Tongue (tissue), 2 donors: ENCODE results near the gene ADAMTSL3. TPM values are rescaled to one million over a fixed set of nuclear protein-coding genes. Genes with fewer than 3 reads are reported as not detected.
A peak's percentile ranks its signal among the peaks of the same experiment; 100 is the strongest.
"Not testable (repeated sequence)": the region's sequence is repeated elsewhere in the genome, so short reads cannot be mapped to it uniquely, and the experiment has no call there.

Experiments used
- DNase-seq: peaks from one replicate; pipeline ENCODE4 v3.0.0-alpha.2; 2015
- total RNA-seq: library from RNA; depleted of rRNA; stranded (reverse); fragments of >200 nt; gene quantifications from one replicate; pipeline ENCODE4 v1.2.3, GENCODE V29; 2014

ADAMTSL3 gene
- total RNA-seq, 1 donor from 2014 or later, result 29.2 TPM

- DNase-seq, result no peak
Observed at GRCh38 chr15:83928878-83929418, 275.0 kb downstream of the ADAMTSL3 start.

- no peak for DNase-seq
Observed at GRCh38 chr15:83929619-83930018, 275.7 kb downstream of the ADAMTSL3 start.

GRCh38 chr15:83930392-83931212, 276.7 kb downstream of the ADAMTSL3 start:
- peak; percentile 55 for DNase-seq

- DNase-seq, result no peak
Observed at GRCh38 chr15:83935774-83936173, 281.9 kb downstream of the ADAMTSL3 start.

- no peak for DNase-seq
Observed at GRCh38 chr15:83940136-83940535, 286.2 kb downstream of the ADAMTSL3 start.

GRCh38 chr15:83943043-83943442, 289.1 kb downstream of the ADAMTSL3 start:
- DNase-seq, result no peak

GRCh38 chr15:83943849-83944404, 290.0 kb downstream of the ADAMTSL3 start:
- no peak for DNase-seq

- DNase-seq, result no peak
Observed at GRCh38 chr15:83947156-83947555, 293.2 kb downstream of the ADAMTSL3 start.

- no peak for DNase-seq
Observed at GRCh38 chr15:83954506-83954905, 300.6 kb downstream of the ADAMTSL3 start.

- no peak for DNase-seq
Observed at GRCh38 chr15:83955806-83956265, 301.9 kb downstream of the ADAMTSL3 start.

GRCh38 chr15:83956887-83957286, 303.0 kb downstream of the ADAMTSL3 start:
- no peak for DNase-seq

- DNase-seq, result no peak
Observed at GRCh38 chr15:83959477-83959876, 305.6 kb downstream of the ADAMTSL3 start.

- no peak for DNase-seq
Observed at GRCh38 chr15:83960192-83960829, 306.4 kb downstream of the ADAMTSL3 start.

- DNase-seq, result no peak
Observed at GRCh38 chr15:83961311-83961710, 307.4 kb downstream of the ADAMTSL3 start.

GRCh38 chr15:83964967-83965366, 311.0 kb downstream of the ADAMTSL3 start:
- not testable (repeated sequence) for DNase-seq

GRCh38 chr15:83970295-83970890, 316.5 kb downstream of the ADAMTSL3 start:
- DNase-seq, result peak; percentile 48

- DNase-seq, result no peak
Observed at GRCh38 chr15:83971992-83972391, 318.1 kb downstream of the ADAMTSL3 start.

- no peak for DNase-seq
Observed at GRCh38 chr15:83973816-83974215, 319.9 kb downstream of the ADAMTSL3 start.

- DNase-seq, result no peak
Observed at GRCh38 chr15:83977992-83978391, 324.1 kb downstream of the ADAMTSL3 start.

GRCh38 chr15:83978588-83978987, 324.7 kb downstream of the ADAMTSL3 start:
- DNase-seq, result no peak

GRCh38 chr15:83980637-83981036, 326.7 kb downstream of the ADAMTSL3 start:
- no peak for DNase-seq

GRCh38 chr15:83982748-83983147, 328.8 kb downstream of the ADAMTSL3 start:
- no peak for DNase-seq
